Activated B cell treated with CpG ODN at 0.5 μM for 24 hours (primary cell): ENCODE results near the gene PCDHGA5. TPM values are rescaled to one million over a fixed set of nuclear protein-coding genes. Genes with fewer than 3 reads are reported as not detected.
"Not testable (repeated sequence)": the region's sequence is repeated elsewhere in the genome, so short reads cannot be mapped to it uniquely, and the experiment has no call there.

ENCODE experiments used
- ATAC-seq: fragments of 200-7000 bp; cut with Tn5 transposase; one replicate; pipeline ENCODE4 v1.10.0; 2021; ENCODE audit warnings: low read depth, mild to moderate bottlenecking, moderate library complexity
- CTCF ChIA-PET: fragments of 350-600 bp; sonication (Branson Sonifier 250); formaldehyde crosslinking; loops from one replicate; lab custom pipeline; 2021; ENCODE audit warnings: antibody characterized with exemption; lab: Charles Lee
- POLR2A ChIA-PET: fragments of 350-600 bp; sonication (Branson Sonifier 250); formaldehyde crosslinking; loops from one replicate; lab custom pipeline; 2021; ENCODE audit warnings: antibody characterized with exemption; lab: Charles Lee
- DNase-seq: peaks from one replicate; pipeline ENCODE4 v3.0.0; 2022
- H3K27ac Mint-ChIP-seq: one replicate; pipeline ENCODE4 v1.8.0; 2020; ENCODE audit warnings: mixed read lengths
- H3K27me3 Mint-ChIP-seq: one replicate; pipeline ENCODE4 v1.8.0; 2021; ENCODE audit warnings: mixed read lengths
- H3K36me3 Mint-ChIP-seq: one replicate; pipeline ENCODE4 v1.8.0; 2021; ENCODE audit warnings: low read depth, mixed read lengths
- H3K4me1 Mint-ChIP-seq: one replicate; pipeline ENCODE4 v1.8.0; 2021; ENCODE audit warnings: mixed read lengths
- H3K4me3 Mint-ChIP-seq: one replicate; pipeline ENCODE4 v1.8.0; 2020; ENCODE audit warnings: mild to moderate bottlenecking, mixed read lengths
- H3K9me3 Mint-ChIP-seq: one replicate; pipeline ENCODE4 v1.8.0; 2020; ENCODE audit warnings: mixed read lengths
- intact Hi-C: fragments of 100-400 bp; cut with micrococcal nuclease; formaldehyde crosslinking; loops from one replicate; pipeline ENCODE4 v1.15.1; 2024
- total RNA-seq: library from RNA; stranded (reverse); gene quantifications from 2 replicates; pipeline ENCODE4 v1.2.3, GENCODE V29; 2022
- TF ChIP-seq, protein P1 (sequence below): fragments of 200-600 bp; IDR thresholded peaks from one replicate; pipeline ENCODE4 v1.8.0; 2022; ENCODE audit warnings: antibody characterized with exemption, mild to moderate bottlenecking

Gene PCDHGA5
- 1.1 and 1.2 TPM in 2 replicates for total RNA-seq

DNA sequence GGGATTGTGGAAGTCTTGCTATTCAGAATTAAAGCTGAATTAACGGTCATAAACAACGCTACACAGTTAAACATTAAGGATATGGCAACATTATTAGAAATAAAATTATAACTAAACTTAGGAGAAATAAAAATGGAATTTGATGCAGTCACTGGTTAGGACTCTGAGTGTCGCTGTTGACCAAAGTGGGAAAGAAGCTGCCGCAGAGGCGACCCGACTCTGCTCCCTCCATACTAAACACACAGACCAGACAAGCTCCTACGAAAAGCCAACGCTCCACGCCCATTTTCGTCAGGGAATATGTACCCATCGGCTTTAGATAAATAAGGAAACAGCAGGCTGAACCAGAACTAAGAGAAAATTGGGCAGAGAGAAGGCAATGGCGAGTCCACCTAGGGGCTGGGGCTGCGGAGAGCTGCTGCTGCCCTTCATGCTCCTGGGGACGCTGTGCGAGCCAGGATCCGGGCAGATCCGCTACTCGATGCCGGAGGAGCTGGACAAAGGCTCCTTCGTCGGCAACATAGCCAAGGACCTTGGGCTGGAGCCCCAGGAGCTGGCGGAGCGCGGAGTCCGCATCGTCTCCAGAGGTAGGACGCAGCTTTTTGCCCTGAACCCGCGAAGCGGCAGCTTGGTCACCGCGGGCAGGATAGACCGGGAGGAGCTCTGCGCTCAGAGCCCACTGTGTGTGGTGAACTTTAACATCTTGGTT is at the start of gene PCDHGA5:
PCDHGA5 (plus strand) TSS at position 211 of the 709 bp plus-strand sequence; CDS start at position 380, 169 bp downstream.
- peaks cover 36% of the 10 kb centered on the region for H3K9me3 Mint-ChIP-seq
- CTCF ChIA-PET = interaction anchor here (1.3 kb wide), 1 partner anchor 57 kb away, joined by 3 read pairs; the partner anchor contains the start of gene PCDHGA11
- no peak within 1 kb of the TSS for H3K27ac Mint-ChIP-seq
- H3K36me3 Mint-ChIP-seq = peaks cover 17% of the 10 kb centered on the region
- ATAC-seq (no peak), DNase-seq (no peak)
- H3K27me3 Mint-ChIP-seq = peaks cover 53% of the 10 kb centered on the region
- TF ChIP-seq, protein P1, sequence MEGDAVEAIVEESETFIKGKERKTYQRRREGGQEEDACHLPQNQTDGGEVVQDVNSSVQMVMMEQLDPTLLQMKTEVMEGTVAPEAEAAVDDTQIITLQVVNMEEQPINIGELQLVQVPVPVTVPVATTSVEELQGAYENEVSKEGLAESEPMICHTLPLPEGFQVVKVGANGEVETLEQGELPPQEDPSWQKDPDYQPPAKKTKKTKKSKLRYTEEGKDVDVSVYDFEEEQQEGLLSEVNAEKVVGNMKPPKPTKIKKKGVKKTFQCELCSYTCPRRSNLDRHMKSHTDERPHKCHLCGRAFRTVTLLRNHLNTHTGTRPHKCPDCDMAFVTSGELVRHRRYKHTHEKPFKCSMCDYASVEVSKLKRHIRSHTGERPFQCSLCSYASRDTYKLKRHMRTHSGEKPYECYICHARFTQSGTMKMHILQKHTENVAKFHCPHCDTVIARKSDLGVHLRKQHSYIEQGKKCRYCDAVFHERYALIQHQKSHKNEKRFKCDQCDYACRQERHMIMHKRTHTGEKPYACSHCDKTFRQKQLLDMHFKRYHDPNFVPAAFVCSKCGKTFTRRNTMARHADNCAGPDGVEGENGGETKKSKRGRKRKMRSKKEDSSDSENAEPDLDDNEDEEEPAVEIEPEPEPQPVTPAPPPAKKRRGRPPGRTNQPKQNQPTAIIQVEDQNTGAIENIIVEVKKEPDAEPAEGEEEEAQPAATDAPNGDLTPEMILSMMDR = no peak
- no peak within 1 kb of the TSS for H3K4me3 Mint-ChIP-seq
- peaks cover 8% of the 10 kb centered on the region for H3K4me1 Mint-ChIP-seq
- POLR2A ChIA-PET = no interaction called here
- intact Hi-C loops = loop anchor here (5.0 kb wide), 1 partner anchor 37 kb away; no protein-coding TSS in a partner anchor

DNA sequence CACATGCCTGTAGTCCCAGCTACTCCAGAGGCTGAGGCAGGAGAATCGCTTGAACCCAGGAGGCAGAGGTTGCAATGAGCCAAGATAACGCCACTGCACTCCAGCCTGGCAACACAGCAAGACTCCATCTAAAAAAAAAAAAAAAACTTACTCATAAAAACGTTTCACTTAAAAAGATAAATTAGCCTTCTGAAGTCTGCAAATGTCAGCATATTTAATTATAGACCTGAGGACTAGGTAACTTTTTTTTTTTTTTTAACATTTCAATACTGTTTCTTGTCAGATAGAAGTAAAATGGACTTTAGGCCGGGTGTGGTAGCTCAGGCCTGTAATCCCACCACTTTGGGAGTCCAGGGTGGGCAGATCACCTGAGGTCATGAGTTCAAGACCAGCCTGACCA is 47.0 kb upstream of the PCDHGA5 start:
- H3K4me3 Mint-ChIP-seq, H3K27me3 Mint-ChIP-seq, intact Hi-C loops, ATAC-seq, CTCF ChIA-PET, H3K27ac Mint-ChIP-seq, DNase-seq: not testable (repeated sequence)
- POLR2A ChIA-PET = interaction anchor here (0.7 kb wide), 1 partner anchor 106 kb away, joined by 4 read pairs; no protein-coding TSS in a partner anchor
- Mint-ChIP-seq H3K36me3 (peaks cover 84% of the 10 kb centered on the region), H3K9me3 (peaks cover 43% of the 10 kb centered on the region), H3K4me1 (peaks cover 36% of the 10 kb centered on the region)

DNA sequence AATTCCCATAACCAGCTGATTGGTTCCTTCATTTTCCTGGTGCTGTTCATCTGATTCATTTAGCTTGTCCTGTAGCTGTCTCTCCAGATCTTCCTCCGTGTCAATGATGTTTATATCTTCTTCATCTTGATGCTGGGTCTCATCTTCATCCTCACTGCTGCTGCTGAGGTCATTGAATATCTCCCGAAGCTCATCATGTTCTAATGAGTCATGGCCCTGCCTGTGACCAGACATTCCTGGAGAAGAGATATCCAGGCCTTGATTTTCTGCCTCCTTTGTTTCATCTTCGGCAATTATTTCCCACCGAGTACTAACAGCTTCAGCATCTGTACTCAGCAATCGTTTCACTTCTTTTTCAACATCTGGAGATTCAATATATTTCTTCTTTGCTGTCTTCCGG is 44.8 kb upstream of the PCDHGA5 start:
- CTCF ChIA-PET = interaction anchor here (0.8 kb wide), 1 partner anchor 245 kb away, joined by 4 read pairs; no protein-coding TSS in a partner anchor
- POLR2A ChIA-PET = interaction anchor here (1.4 kb wide), 1 partner anchor 251 kb away, joined by 3 read pairs; no protein-coding TSS in a partner anchor
- Mint-ChIP-seq H3K27me3 (no peaks in the 10 kb centered on the region), H3K4me1 (peaks cover 33% of the 10 kb centered on the region), H3K27ac (no peak overlapping the region), H3K36me3 (peaks cover 65% of the 10 kb centered on the region), H3K4me3 (peak overlapping the region; percentile 66), H3K9me3 (peaks cover 31% of the 10 kb centered on the region)
- DNase-seq (no peak), ATAC-seq (no peak)
- TF ChIP-seq, protein P1 = no peak
- intact Hi-C loops = no loop called here

DNA sequence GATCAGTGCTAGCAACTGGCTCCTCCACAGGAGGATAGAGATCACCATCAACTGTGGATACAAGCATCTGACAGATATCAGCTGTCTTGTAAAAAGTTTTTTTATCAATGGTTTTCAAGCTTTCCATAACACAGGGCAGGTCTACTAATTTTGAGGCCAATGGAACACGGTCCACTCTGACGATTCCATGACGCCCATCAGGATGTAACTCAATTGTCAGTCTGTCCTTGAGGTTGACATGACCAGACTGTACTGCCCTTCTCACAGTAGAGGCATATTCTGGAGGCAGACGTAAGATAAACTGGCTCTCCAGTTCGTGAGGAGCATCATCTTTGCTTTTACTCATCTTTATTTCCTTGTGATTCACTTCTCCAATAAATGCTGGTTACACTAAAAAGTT is 44.3 kb upstream of the PCDHGA5 start:
- peak overlapping the region; percentile 99 for H3K4me3 Mint-ChIP-seq
- intact Hi-C loops = loop anchor here (1.0 to 10.0 kb wide), 9 partner anchors 59 to 1035 kb away; partner anchors contain the start of genes DIAPH1, GNPDA1, HDAC3 and IK
- peaks cover 60% of the 10 kb centered on the region for H3K36me3 Mint-ChIP-seq
- no peak for ATAC-seq
- H3K27ac Mint-ChIP-seq = no peak overlapping the region
- POLR2A ChIA-PET = interaction anchor here (1.0 to 2.0 kb wide), 16 partner anchors 15 to 620 kb away, joined by 3 to 24 read pairs (median 5); partner anchors contain the start of genes DELE1, DIAPH1, FCHSD1 and HDAC3
- peaks cover 28% of the 10 kb centered on the region for H3K9me3 Mint-ChIP-seq
- DNase-seq = no peak
- H3K4me1 Mint-ChIP-seq = peaks cover 33% of the 10 kb centered on the region
- H3K27me3 Mint-ChIP-seq = no peaks in the 10 kb centered on the region
- CTCF ChIA-PET = interaction anchor here (0.8 to 2.0 kb wide), 15 partner anchors 8 to 650 kb away, joined by 3 to 17 read pairs (median 5); partner anchors contain the start of genes PCDHGA1, PCDHGA10, PCDHGA12 and PCDHGB3
- TF ChIP-seq, protein P1 = no peak

DNA sequence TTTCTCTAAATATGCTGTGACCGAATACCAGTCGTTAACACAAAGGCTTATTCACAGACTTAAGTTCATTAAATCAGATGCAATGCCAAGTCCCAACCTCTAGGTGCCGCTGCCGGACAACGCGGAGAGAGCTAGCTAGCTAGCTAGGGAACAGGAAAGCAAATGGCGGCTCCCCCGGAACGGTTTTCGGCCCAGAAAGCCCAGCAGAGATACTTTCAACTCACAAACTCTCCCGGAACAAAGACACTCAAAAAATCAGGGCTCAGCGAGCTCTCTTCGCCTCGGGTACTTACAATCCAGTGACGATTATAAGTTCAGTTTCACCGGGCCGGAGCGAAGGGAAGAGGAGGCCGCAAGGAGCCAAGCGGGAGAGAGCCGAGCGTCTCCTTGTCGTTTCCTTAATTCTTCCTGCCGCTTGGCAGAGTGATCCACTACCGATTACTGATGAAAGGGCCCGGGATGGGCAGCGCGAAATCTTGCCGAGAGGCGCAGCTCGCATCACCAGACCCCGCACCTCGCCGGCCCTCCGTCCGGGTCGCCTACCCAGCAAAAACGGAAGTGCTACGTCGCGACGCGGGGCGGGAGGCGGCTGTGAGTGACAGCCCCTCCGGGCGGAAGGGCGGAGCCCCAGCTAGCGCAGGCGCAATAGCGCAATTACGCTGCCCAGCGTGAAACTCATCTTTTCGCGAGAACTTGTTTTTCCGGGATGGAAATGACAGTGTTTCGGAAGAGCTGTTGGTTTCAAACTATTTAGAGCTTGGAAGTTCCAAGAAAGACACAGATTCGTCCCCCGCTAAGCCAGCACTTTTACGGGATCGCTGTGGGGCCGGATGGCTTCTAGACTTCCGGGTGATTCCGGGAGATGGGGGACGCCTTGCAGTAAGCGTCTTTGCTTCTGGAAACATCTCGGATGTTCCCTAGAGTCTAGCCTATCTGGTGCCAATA is 43.5 kb upstream of the PCDHGA5 start, which contains the start of gene TAF7:
TAF7 (minus strand) TSS at position 560 of the 945 bp plus-strand sequence. CDS start 740 bp downstream, outside the sequence.
- Mint-ChIP-seq H3K36me3 (peaks cover 52% of the 10 kb centered on the region), H3K4me1 (peaks cover 29% of the 10 kb centered on the region), H3K27ac (peak within 1 kb of the TSS; percentile 99), H3K27me3 (no peaks in the 10 kb centered on the region), H3K4me3 (peak within 1 kb of the TSS; percentile 99), H3K9me3 (peaks cover 20% of the 10 kb centered on the region)
- DNase-seq = peak; percentile 92
- intact Hi-C loops = loop anchor here (1.0 to 10.0 kb wide), 9 partner anchors 60 to 1034 kb away; partner anchors contain the start of genes DIAPH1, GNPDA1, HDAC3 and IK
- ChIA-PET POLR2A (interaction anchor here (0.6 to 2.0 kb wide), 22 partner anchors 10 to 773 kb away, joined by 3 to 24 read pairs (median 4); partner anchors contain the start of genes DELE1, DIAPH1, EIF4EBP3 and FCHSD1), CTCF (interaction anchor here (0.6 to 2.0 kb wide), 17 partner anchors 9 to 649 kb away, joined by 3 to 17 read pairs (median 4); partner anchors contain the start of genes PCDHGA1, PCDHGA10, PCDHGA12 and PCDHGB3)
- TF ChIP-seq, protein P1 = peak; percentile 49
- peak; percentile 91 for ATAC-seq
